SK-N-SH treated with all-trans-retinoic acid at 6 μM for 48 hours (cell line): ENCODE data around the gene TRPM6.

Experiments
- OSR1 ChIP-seq: fragments of 250-450 bp; sonication (Bioruptor Pico); IDR thresholded peaks from 2 replicates; pipeline ENCODE4 v1.8.0; 2022; ENCODE audit warnings: moderate library complexity, mild to moderate bottlenecking, inconsistent platforms
- PATZ1 ChIP-seq: fragments of 250-450 bp; sonication (Bioruptor Pico); IDR thresholded peaks from 2 replicates; pipeline ENCODE4 v1.8.0; 2020; ENCODE audit warnings: mild to moderate bottlenecking, moderate library complexity, borderline replicate concordance
- ZC3H10 ChIP-seq: fragments of 250-450 bp; sonication (Bioruptor Pico); IDR thresholded peaks from 2 replicates; pipeline ENCODE4 v1.5.1; 2021; ENCODE audit warnings: mild to moderate bottlenecking, moderate library complexity
- ZFP3 ChIP-seq: fragments of 250-450 bp; sonication (Bioruptor Pico); IDR thresholded peaks from 2 replicates; pipeline ENCODE4 v1.5.0; 2020; ENCODE audit warnings: mild to moderate bottlenecking, moderate library complexity

DNA sequence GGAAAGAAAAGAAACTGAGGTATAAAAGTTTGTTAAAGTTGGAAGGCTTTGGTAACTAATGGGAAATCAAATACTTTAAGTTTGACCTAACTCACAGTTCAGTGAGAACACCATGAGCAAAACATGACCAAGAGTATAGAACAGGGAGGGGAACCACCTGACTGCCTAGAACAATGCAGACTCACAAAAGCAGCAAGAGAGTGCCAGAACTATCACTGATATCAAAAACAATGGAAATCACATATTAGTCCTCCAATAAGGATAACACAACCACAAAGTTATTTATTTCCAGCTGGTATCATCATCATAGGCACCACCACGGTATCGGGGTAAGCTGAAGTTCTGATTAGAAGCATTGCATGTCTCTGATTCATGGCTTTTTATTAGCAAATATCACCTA, 77.5 kb downstream of the TRPM6 start:
- TF ChIP-seq PATZ1 (CRISPR knock-in tag) (no peak), ZFP3 (no peak), ZC3H10 (CRISPR knock-in tag) (no peak), OSR1 (CRISPR knock-in tag) (no peak)
